DMS53 treated with DMSO at 0.1 percent for 48 hours (cell line): ENCODE data around the gene GPC5.
"Not testable (repeated sequence)": the region's sequence is repeated elsewhere in the genome, so short reads cannot be mapped to it uniquely, and the experiment has no call there.

ENCODE experiments used
- DNase-seq: peaks from one replicate; lab custom pipeline; 2025; ENCODE audit not compliant: unreplicated experiment; lab: John Stamatoyannopoulos, UW

Gene GPC5

GRCh38 chr13:91368676-91369440 lies 29.6 kb upstream of the GPC5 start:
- no peak for DNase-seq

- DNase-seq, result no peak
Measured at GRCh38 chr13:91369441-91369831, 29.0 kb upstream of the GPC5 start.

GRCh38 chr13:91370501-91370900 lies 27.9 kb upstream of the GPC5 start:
- no peak for DNase-seq

GRCh38 chr13:91372911-91373310 lies 25.5 kb upstream of the GPC5 start:
- no peak for DNase-seq

GRCh38 chr13:91375116-91375729 lies 23.2 kb upstream of the GPC5 start:
- no peak for DNase-seq

- DNase-seq, result no peak
Measured at GRCh38 chr13:91381371-91381770, 17.1 kb upstream of the GPC5 start.

- DNase-seq, result no peak
Measured at GRCh38 chr13:91383836-91384235, 14.6 kb upstream of the GPC5 start.

- no peak for DNase-seq
Measured at GRCh38 chr13:91384896-91385295, 13.5 kb upstream of the GPC5 start.

- DNase-seq, result no peak
Measured at GRCh38 chr13:91389186-91389585, 9.2 kb upstream of the GPC5 start.

GRCh38 chr13:91397595-91397994 lies 826 bp upstream of the GPC5 start:
- DNase-seq, result no peak

- DNase-seq, result no peak
Measured at GRCh38 chr13:91399189-91400062, 1.0 kb downstream of the GPC5 start.

GRCh38 chr13:91400063-91400399 lies 1.6 kb downstream of the GPC5 start:
- no peak for DNase-seq

- DNase-seq, result no peak
Measured at GRCh38 chr13:91400671-91401070, 2.2 kb downstream of the GPC5 start.

GRCh38 chr13:91401920-91402319 lies 3.5 kb downstream of the GPC5 start:
- DNase-seq, result no peak

- no peak for DNase-seq
Measured at GRCh38 chr13:91405240-91405639, 6.8 kb downstream of the GPC5 start.

GRCh38 chr13:91406619-91407018 lies 8.2 kb downstream of the GPC5 start:
- DNase-seq, result peak; percentile 0

- no peak for DNase-seq
Measured at GRCh38 chr13:91408971-91409370, 10.6 kb downstream of the GPC5 start.

- DNase-seq, result not testable (repeated sequence)
Measured at GRCh38 chr13:91416579-91416978, 18.2 kb downstream of the GPC5 start.

- no peak for DNase-seq
Measured at GRCh38 chr13:91417660-91418325, 19.4 kb downstream of the GPC5 start.

GRCh38 chr13:91426913-91427312 lies 28.5 kb downstream of the GPC5 start:
- no peak for DNase-seq

- DNase-seq, result not testable (repeated sequence)
Measured at GRCh38 chr13:91438674-91439073, 40.3 kb downstream of the GPC5 start.
